Aorta (tissue), 5 donors: Measurements from ENCODE around the gene DNASE1L3. TPM values are rescaled to one million over a fixed set of nuclear protein-coding genes. Genes with fewer than 3 reads are reported as not detected.
"Not testable (repeated sequence)": the region's sequence is repeated elsewhere in the genome, so short reads cannot be mapped to it uniquely, and the experiment has no call there.

Source experiments
- ATAC-seq: fragments of 200-7000 bp; cut with Tn5 transposase; one replicate; pipeline ENCODE4 v1.9.1; 2022; ENCODE audit warnings: moderate library complexity; ENCODE audit not compliant: low FRiP score
- DNase-seq, 2 donors: peaks; one replicate each; pipeline ENCODE4 v3.0.0-alpha.2; 2020
- H3K27ac ChIP-seq, 2 donors: one replicate each; pipeline ENCODE4 v1.5.1; 2013; ENCODE audit warnings: low read length in 2 of 2, mild to moderate bottlenecking in 2 of 2, moderate library complexity in 2 of 2, control low read depth in 1 of 2, inconsistent platforms in 1 of 2, low read depth in 1 of 2
- H3K27me3 ChIP-seq, 2 donors: one replicate each; pipeline ENCODE4 v1.6.1; 2013; ENCODE audit warnings: control low read depth in 1 of 2, low read length in 1 of 2, mild to moderate bottlenecking in 1 of 2, moderate library complexity in 1 of 2; ENCODE audit not compliant: insufficient read depth in 2 of 2, control insufficient read depth in 1 of 2
- H3K36me3 ChIP-seq, 2 donors: one replicate each; pipeline ENCODE4 v1.6.1; 2013; ENCODE audit warnings: control low read depth in 1 of 2, low read length in 1 of 2, mild to moderate bottlenecking in 1 of 2; ENCODE audit not compliant: insufficient read depth in 2 of 2, control insufficient read depth in 1 of 2
- H3K4me1 ChIP-seq, 2 donors: one replicate each; pipeline ENCODE4 v1.6.1; 2013; ENCODE audit warnings: low read length in 2 of 2, control low read depth in 1 of 2, mild to moderate bottlenecking in 1 of 2, moderate library complexity in 1 of 2; ENCODE audit not compliant: insufficient read depth in 2 of 2, control insufficient read depth in 1 of 2
- H3K4me3 ChIP-seq, 2 donors: one replicate each; pipeline ENCODE4 v1.5.1; 2013; ENCODE audit warnings: low read length in 2 of 2, control low read depth in 1 of 2, mild to moderate bottlenecking in 1 of 2
- H3K9me3 ChIP-seq: one replicate; pipeline ENCODE4 v1.6.1; 2013; ENCODE audit warnings: mild to moderate bottlenecking, low read length; ENCODE audit not compliant: control insufficient read depth
- WGBS, 2 donors: extraction: QIAGEN DNeasy Blood & Tissue Kit; methylation state at CpG; one replicate each; pipeline ENCODE4 v1.1.7; 2013; 5-methylcytosine and 5-hydroxymethylcytosine counted together
- intact Hi-C, 2 donors: fragments of 100-400 bp; cut with DNase I; formaldehyde crosslinking; loops; one replicate each; pipeline versions ENCODE4 v1.14.2 to v1.15.0; 2022
- polyA plus RNA-seq, 2 donors: library from polyadenylated mRNA; stranded (reverse); fragments of 200-250 nt; gene quantifications; one replicate each; pipeline ENCODE4 v1.2.3, GENCODE V29; 2013
- total RNA-seq, 2 donors: library from RNA; stranded (reverse); fragmentation: NEBNext Ultra II Directional; extraction: Animal tissue kit (Norgen Biotek cat#: 25700); gene quantifications; one replicate each; pipeline ENCODE4 v1.2.1, GENCODE V29; 2021
- donor health status: healthy with polysubstance abuse.
- donor health status: Bipolar disorder and iron deficiency.
- donor health status: DM: no; HTN: no; CAD: no.
- donor health status: DM: no; HTN: no; CAD: no.
- donor health status: DM: yes; HTN: yes; CAD: no.

DNASE1L3 gene
- total and polyA plus RNA-seq, 4 donors = 1.4 to 19.8 (median 5.7) TPM

- H3K27me3 ChIP-seq = no peaks in the 10 kb centered on the region
- ATAC-seq = no peak
- H3K4me3 ChIP-seq = no peak overlapping the region
- no peaks in the 10 kb centered on the region for H3K36me3 ChIP-seq
- H3K4me1 ChIP-seq = no peaks in the 10 kb centered on the region
- intact Hi-C loops = no loop called here
- H3K9me3 ChIP-seq = no peaks in the 10 kb centered on the region
- 69 to 73% methylated on average over 7 of the region's 7 CpGs for WGBS, 2 donors
- no peak overlapping the region for H3K27ac ChIP-seq
- DNase-seq = no peak
Observed at GRCh38 chr3:58249358-58250092, 38.8 kb upstream of the DNASE1L3 start.

- intact Hi-C loops = no loop called here
- peak; percentile 28 for ATAC-seq
- no peak overlapping the region for H3K4me3 ChIP-seq
- no peak overlapping the region for H3K27ac ChIP-seq
- H3K27me3 ChIP-seq = no peaks in the 10 kb centered on the region
- H3K9me3 ChIP-seq = no peaks in the 10 kb centered on the region
- no peak for DNase-seq
- WGBS, 2 donors = 82 to 84% methylated on average over 8 of the region's 8 CpGs
- no peaks in the 10 kb centered on the region for H3K4me1 ChIP-seq
- H3K36me3 ChIP-seq = no peaks in the 10 kb centered on the region
Observed at GRCh38 chr3:58246148-58247047, 35.6 kb upstream of the DNASE1L3 start.

- WGBS, 2 donors = 96 to 97% methylated on average over 6 of the region's 6 CpGs
- no peak overlapping the region for H3K27ac ChIP-seq
- DNase-seq = no peak
Observed at GRCh38 chr3:58243976-58244585, 33.3 kb upstream of the DNASE1L3 start.

GRCh38 chr3:58242860-58243259 is 32.1 kb upstream of the DNASE1L3 start:
- 80 to 88% methylated on average over 4 of the region's 4 CpGs for WGBS, 2 donors
- H3K9me3 ChIP-seq, ATAC-seq, intact Hi-C loops, H3K36me3 ChIP-seq, DNase-seq, H3K27me3 ChIP-seq, H3K4me1 ChIP-seq, H3K27ac ChIP-seq, H3K4me3 ChIP-seq: not testable (repeated sequence)

More at GRCh38 chr3:58243976-58244585, 33.3 kb upstream of the DNASE1L3 start:
- intact Hi-C loops = no loop called here
- no peak overlapping the region for H3K4me3 ChIP-seq
- no peaks in the 10 kb centered on the region for H3K9me3 ChIP-seq
- no peaks in the 10 kb centered on the region for H3K27me3 ChIP-seq
- H3K4me1 ChIP-seq = no peaks in the 10 kb centered on the region
- no peak for ATAC-seq
- no peaks in the 10 kb centered on the region for H3K36me3 ChIP-seq

- ATAC-seq = no peak
- 50 to 69% methylated on average over 1 of the region's 1 CpG for WGBS, 2 donors
Observed at GRCh38 chr3:58242340-58242739, 31.6 kb upstream of the DNASE1L3 start.

GRCh38 chr3:58241306-58242044 is 30.7 kb upstream of the DNASE1L3 start:
- ATAC-seq = no peak
- H3K4me3 ChIP-seq = no peak overlapping the region
- 94% methylated on average over 4 of the region's 4 CpGs for WGBS, 2 donors
- no peaks in the 10 kb centered on the region for H3K4me1 ChIP-seq
- intact Hi-C loops = no loop called here
- no peak overlapping the region for H3K27ac ChIP-seq
- H3K36me3 ChIP-seq = no peaks in the 10 kb centered on the region
- DNase-seq = no peak
- no peaks in the 10 kb centered on the region for H3K9me3 ChIP-seq
- H3K27me3 ChIP-seq = no peaks in the 10 kb centered on the region

More at GRCh38 chr3:58242340-58242739, 31.6 kb upstream of the DNASE1L3 start:
- Histone ChIP-seq H3K27me3 (no peaks in the 10 kb centered on the region), H3K27ac (no peak overlapping the region), H3K4me1 (no peaks in the 10 kb centered on the region), H3K36me3 (no peaks in the 10 kb centered on the region), H3K4me3 (no peak overlapping the region), H3K9me3 (no peaks in the 10 kb centered on the region)
- DNase-seq = no peak
- intact Hi-C loops = no loop called here

- ATAC-seq = no peak
Observed at GRCh38 chr3:58238830-58239229, 28.1 kb upstream of the DNASE1L3 start.

More at GRCh38 chr3:58238830-58239229, 28.1 kb upstream of the DNASE1L3 start:
- no peak overlapping the region for H3K27ac ChIP-seq
- intact Hi-C loops = loop anchor here in 1 of 2 donors (5.0 kb wide), 1 partner anchor 68 kb away; the partner anchor contains the start of genes HTD2 and RPP14
- no peaks in the 10 kb centered on the region for H3K4me1 ChIP-seq
- H3K4me3 ChIP-seq = no peak overlapping the region
- DNase-seq = no peak
- no peaks in the 10 kb centered on the region for H3K27me3 ChIP-seq
- WGBS, 2 donors = 75 to 78% methylated on average over 7 of the region's 7 CpGs
- H3K36me3 ChIP-seq = no peaks in the 10 kb centered on the region
- H3K9me3 ChIP-seq = no peaks in the 10 kb centered on the region
